Endothelial cell of umbilical vein (primary cell): Measurements from ENCODE around the gene MOXD1. TPM values are rescaled to one million over a fixed set of nuclear protein-coding genes. Genes with fewer than 3 reads are reported as not detected.

ENCODE experiments used
- BruUV-seq: library from RNA; stranded (reverse); fragments of 400-500 nt; replicated peaks from 2 replicates; lab custom pipeline; 2021; lab: Mats Ljungman, UMichigan
- CTCF ChIA-PET: fragments of 300-600, 350-600 bp; sonication (Branson Sonifier 250); formaldehyde crosslinking; loops from one replicate; lab custom pipeline; 2021; ENCODE audit warnings: antibody characterized with exemption, inconsistent platforms; lab: Charles Lee
- POLR2A ChIA-PET: fragments of 300-600, 350-600 bp; sonication (Branson Sonifier 250); formaldehyde crosslinking; loops from one replicate; lab custom pipeline; 2021; ENCODE audit warnings: antibody characterized with exemption, inconsistent platforms; lab: Charles Lee
- DNase-seq: peaks from one replicate; pipeline ENCODE4 v3.0.0-alpha.2; 2011; ENCODE audit warnings: low read depth, low spot score
- FAIRE-seq: peaks from 2 replicates; lab custom pipeline; 2011; peaks lifted over from hg19 to GRCh38; lab: Jason Lieb, UNC
- H2AFZ ChIP-seq: 2 replicates; pipeline ENCODE4 v1.6.0; 2012; ENCODE audit warnings: low read depth, low read length, control low read depth, inconsistent platforms
- H3K27ac ChIP-seq: 2 replicates; pipeline ENCODE4 v1.5.1; 2011; ENCODE audit warnings: low read depth, mild to moderate bottlenecking, control low read depth, low read length, moderate library complexity; ENCODE audit not compliant: insufficient read depth
- H3K27me3 ChIP-seq, 2 experiments: 2 replicates each; pipeline versions ENCODE4 v1.6.0 to v1.6.1; 2011; ENCODE audit warnings: low read length in 2 of 2, mixed read lengths in 1 of 2; ENCODE audit not compliant: control insufficient read depth in 2 of 2, insufficient read depth in 2 of 2
- H3K36me3 ChIP-seq, 2 experiments: 2 replicates in 1 of 2; 3 replicates in 1 of 2; pipeline ENCODE4 v1.5.1; 2011; ENCODE audit warnings: low read length in 2 of 2, mild to moderate bottlenecking in 1 of 2, moderate library complexity in 1 of 2; ENCODE audit not compliant: control insufficient read depth in 2 of 2, insufficient read depth in 2 of 2; ENCODE audit errors: extremely low read depth in 1 of 2
- H3K4me1 ChIP-seq: 3 replicates; pipeline ENCODE4 v1.5.1; 2011; ENCODE audit warnings: mild to moderate bottlenecking, low read length; ENCODE audit not compliant: control insufficient read depth, insufficient read depth; ENCODE audit errors: extremely low read depth
- H3K4me2 ChIP-seq: 2 replicates; pipeline ENCODE4 v1.6.1; 2011; ENCODE audit warnings: low read length, control low read depth, mixed read lengths; ENCODE audit not compliant: insufficient read depth
- H3K4me3 ChIP-seq, 3 experiments: fragments of 200-600 bp in 1 of 3; sonication (generic), shearing (Covaris generic) in 1 of 3; replicated peaks in 1 of 3; 2 replicates each; pipeline ENCODE4 v1.5.1; 2011 to 2016; ENCODE audit warnings: control low read depth in 3 of 3, low read length in 3 of 3, mild to moderate bottlenecking in 2 of 3, inconsistent platforms in 1 of 3, low read depth in 1 of 3, moderate library complexity in 1 of 3; ENCODE audit not compliant: insufficient read depth in 1 of 3
- H3K79me2 ChIP-seq: 2 replicates; pipeline ENCODE4 v1.6.0; 2012; ENCODE audit warnings: low read length, inconsistent platforms; ENCODE audit not compliant: control insufficient read depth, insufficient read depth
- H3K9ac ChIP-seq: replicated peaks from 2 replicates; pipeline ENCODE3; 2011; ENCODE audit warnings: low read length, control low read depth; ENCODE audit not compliant: insufficient read depth; ENCODE audit errors: extremely low read depth
- H3K9me1 ChIP-seq: replicated peaks from 3 replicates; pipeline ENCODE4 v1.6.0; 2011; ENCODE audit warnings: mild to moderate bottlenecking, low read length; ENCODE audit not compliant: control insufficient read depth, insufficient read depth; ENCODE audit errors: extremely low read depth
- H3K9me3 ChIP-seq: replicated peaks from 2 replicates; pipeline ENCODE4 v1.5.1; 2012; ENCODE audit warnings: low read length, inconsistent platforms; ENCODE audit not compliant: control insufficient read depth, insufficient read depth
- H4K20me1 ChIP-seq: replicated peaks from 2 replicates; pipeline ENCODE3; 2011; ENCODE audit warnings: mild to moderate bottlenecking, low read length; ENCODE audit not compliant: control insufficient read depth, insufficient read depth; ENCODE audit errors: extremely low read depth
- EZH2 ChIP-seq: IDR thresholded peaks from 2 replicates; pipeline ENCODE4 v1.6.1; 2012; ENCODE audit warnings: borderline replicate concordance, low read depth, mild to moderate bottlenecking, moderate library complexity, low read length, inconsistent platforms; ENCODE audit not compliant: severe bottlenecking
- FOS ChIP-seq: IDR thresholded peaks from 2 replicates; pipeline ENCODE4 v1.6.1; 2011; ENCODE audit warnings: mild to moderate bottlenecking, low read length, moderate library complexity, borderline replicate concordance; ENCODE audit not compliant: insufficient read depth
- GATA2 ChIP-seq: IDR thresholded peaks from 2 replicates; pipeline ENCODE4 v1.7.0; 2011; ENCODE audit warnings: low read depth, mild to moderate bottlenecking, moderate library complexity, mixed read lengths, low read length; ENCODE audit not compliant: insufficient read length, insufficient read depth
- JUN ChIP-seq: IDR thresholded peaks from 2 replicates; pipeline ENCODE4 v1.6.1; 2011; ENCODE audit warnings: borderline replicate concordance, low read depth; ENCODE audit not compliant: insufficient read length, insufficient read depth
- MYC ChIP-seq: IDR thresholded peaks from one replicate; pipeline ENCODE4 v1.6.1; 2011; ENCODE audit warnings: mild to moderate bottlenecking, low read depth, low read length
- POLR2A ChIP-seq: IDR thresholded peaks from 2 replicates; pipeline ENCODE4 v1.6.1; 2012; ENCODE audit warnings: low read depth, mild to moderate bottlenecking, control low read depth, low read length
- POLR2AphosphoS5 ChIP-seq: IDR thresholded peaks from 2 replicates; pipeline ENCODE4 v1.6.1; 2012; ENCODE audit warnings: low read depth, mild to moderate bottlenecking, control low read depth, low read length, moderate library complexity; ENCODE audit not compliant: insufficient read depth
- dilution Hi-C: fragments of 300-500 bp; cut with MboI; formaldehyde crosslinking; loops from one replicate; pipeline ENCODE4 v1.15.0; 2019; ENCODE audit warnings: low sequenced_read_pairs; ENCODE audit not compliant: extremely low pct_ligation_motif_present
- intact Hi-C: fragments of 100-400 bp; cut with micrococcal nuclease; formaldehyde crosslinking; loops from one replicate; pipeline ENCODE4 v1.10.0; 2022
- polyA plus RNA-seq, 4 experiments: library from polyadenylated mRNA; depleted of rRNA in 3 of 4; stranded (reverse) in 3 of 4; unstranded in 1 of 4; fragments of >200 nt; gene quantifications; 2 replicates each; pipeline versions ENCODE4 v1.2.1 to v1.2.3, GENCODE V29; 2011 to 2012; ENCODE audit warnings: missing spikeins in 1 of 4
- total RNA-seq: library from RNA; stranded (reverse); gene quantifications from 2 replicates; pipeline ENCODE4 v1.2.3, GENCODE V29; 2021
- TF ChIP-seq, protein P1 (sequence below): IDR thresholded peaks from 2 replicates; pipeline ENCODE4 v1.6.1; 2011; ENCODE audit not compliant: insufficient read depth, insufficient read length
- TF ChIP-seq, protein P2 (sequence below), 2 donors: IDR thresholded peaks; 1 replicate in 1 of 2; 2 replicates in 1 of 2; pipeline ENCODE4 v1.5.1; 2011; ENCODE audit warnings: low read length in 2 of 2, mild to moderate bottlenecking in 2 of 2, moderate library complexity in 2 of 2, control low read depth in 1 of 2, inconsistent platforms in 1 of 2, low read depth in 1 of 2; ENCODE audit not compliant: insufficient read depth in 1 of 2; ENCODE audit errors: extremely low read depth in 1 of 2

Gene MOXD1
- total and polyA plus RNA-seq, 2 donors (not counting 3 experiments of a cell fraction or from before 2014, with no cell fraction given) = 0.01 TPM; not detected in 1

DNA sequence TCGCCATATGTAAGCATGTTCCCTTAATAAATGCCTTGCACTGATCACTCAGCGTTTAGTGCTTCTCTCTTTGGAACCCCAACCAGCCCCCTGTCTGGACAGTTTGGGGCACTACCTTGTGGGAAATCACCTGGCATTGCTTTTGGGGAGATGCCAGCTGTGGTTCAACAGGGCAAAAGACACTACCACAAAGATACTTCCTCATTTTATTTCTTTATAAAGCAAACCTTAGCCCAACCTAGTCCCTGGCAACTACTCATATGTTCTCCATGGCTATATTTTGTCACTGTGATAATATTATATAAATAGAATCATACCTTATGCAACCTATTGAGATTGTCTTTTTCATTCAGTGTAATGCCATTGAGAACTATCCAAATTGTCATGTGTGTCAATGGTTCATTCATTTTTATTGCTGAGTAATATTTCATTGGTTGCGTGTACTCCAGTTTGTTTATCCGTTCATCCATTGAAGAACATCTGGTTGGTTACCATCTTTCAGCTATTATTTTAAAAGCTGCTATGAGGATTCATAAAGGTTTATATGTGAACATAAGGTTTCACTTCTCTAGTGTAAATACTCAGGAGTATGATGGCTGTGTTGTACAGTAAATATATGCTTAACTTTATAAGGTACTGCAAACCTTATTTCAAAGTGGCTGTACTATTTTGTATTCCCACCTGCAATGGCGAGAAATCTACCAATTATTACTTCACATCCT, 114.8 kb downstream of the MOXD1 start:
- no peak for TF ChIP-seq POLR2AphosphoS5
- TF ChIP-seq GATA2 = no peak
- no peak for TF ChIP-seq JUN
- no peak for TF ChIP-seq MYC
- TF ChIP-seq, protein P1, sequence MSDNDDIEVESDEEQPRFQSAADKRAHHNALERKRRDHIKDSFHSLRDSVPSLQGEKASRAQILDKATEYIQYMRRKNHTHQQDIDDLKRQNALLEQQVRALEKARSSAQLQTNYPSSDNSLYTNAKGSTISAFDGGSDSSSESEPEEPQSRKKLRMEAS = no peak
- TF ChIP-seq POLR2A = no peak
- no peak for TF ChIP-seq EZH2
- no peak for TF ChIP-seq FOS
- TF ChIP-seq, protein P2, sequence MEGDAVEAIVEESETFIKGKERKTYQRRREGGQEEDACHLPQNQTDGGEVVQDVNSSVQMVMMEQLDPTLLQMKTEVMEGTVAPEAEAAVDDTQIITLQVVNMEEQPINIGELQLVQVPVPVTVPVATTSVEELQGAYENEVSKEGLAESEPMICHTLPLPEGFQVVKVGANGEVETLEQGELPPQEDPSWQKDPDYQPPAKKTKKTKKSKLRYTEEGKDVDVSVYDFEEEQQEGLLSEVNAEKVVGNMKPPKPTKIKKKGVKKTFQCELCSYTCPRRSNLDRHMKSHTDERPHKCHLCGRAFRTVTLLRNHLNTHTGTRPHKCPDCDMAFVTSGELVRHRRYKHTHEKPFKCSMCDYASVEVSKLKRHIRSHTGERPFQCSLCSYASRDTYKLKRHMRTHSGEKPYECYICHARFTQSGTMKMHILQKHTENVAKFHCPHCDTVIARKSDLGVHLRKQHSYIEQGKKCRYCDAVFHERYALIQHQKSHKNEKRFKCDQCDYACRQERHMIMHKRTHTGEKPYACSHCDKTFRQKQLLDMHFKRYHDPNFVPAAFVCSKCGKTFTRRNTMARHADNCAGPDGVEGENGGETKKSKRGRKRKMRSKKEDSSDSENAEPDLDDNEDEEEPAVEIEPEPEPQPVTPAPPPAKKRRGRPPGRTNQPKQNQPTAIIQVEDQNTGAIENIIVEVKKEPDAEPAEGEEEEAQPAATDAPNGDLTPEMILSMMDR (IDR thresholded peaks at IDR 0.05; ENCODE audit: extremely low read depth in 1 of 2, insufficient read depth in 1 of 2, low read depth in 1 of 2, low read length in 2 of 2) = no peak
- Histone ChIP-seq H3K27me3 (peaks cover 0 to 10% of the 10 kb centered on the region in 2 experiments), H3K79me2 (no peaks in the 10 kb centered on the region), H2AFZ (no peak overlapping the region), H3K4me3 (no peak overlapping the region), H3K9me1 (no peaks in the 10 kb centered on the region), H3K27ac (no peak overlapping the region), H3K4me1 (no peaks in the 10 kb centered on the region), H3K9me3 (no peaks in the 10 kb centered on the region), H4K20me1 (no peaks in the 10 kb centered on the region), H3K9ac (no peak overlapping the region), H3K4me2 (no peak overlapping the region), H3K36me3 (no peaks in the 10 kb centered on the region)
- intact Hi-C loops = no loop called here
- no peak for DNase-seq
- ChIA-PET POLR2A (no interaction called here), CTCF (interaction anchor here (0.6 to 1.3 kb wide), 4 partner anchors 11 to 363 kb away, joined by 3 read pairs; no protein-coding TSS in a partner anchor)
- no peak for FAIRE-seq
- dilution Hi-C loops = no loop called here
- no TSS peak for BruUV-seq
